HEK293T (cell line): ENCODE results near the gene PCBP4.

Source experiments
- CTCF ChIA-PET: fragments of 350-600 bp; formaldehyde crosslinking; extraction: SDS; loops from one replicate; lab custom pipeline; 2021; ENCODE audit warnings: antibody characterized with exemption, inconsistent platforms; lab: Yijun Ruan, JAX
- POLR2A ChIA-PET: fragments of 350-600 bp; formaldehyde crosslinking; extraction: SDS; loops from one replicate; lab custom pipeline; 2020; ENCODE audit warnings: antibody characterized with exemption, inconsistent platforms; lab: Yijun Ruan, JAX
- DNase-seq: peaks from one replicate; pipeline ENCODE4 v3.0.0; 2012; ENCODE audit warnings: mixed read lengths; ENCODE audit errors: extremely low spot score
- ARNT ChIP-seq: fragments of 450-650 bp; IDR thresholded peaks from 2 replicates; pipeline ENCODE4 v1.6.1; 2017; ENCODE audit warnings: mild to moderate bottlenecking
- BHLHE40 ChIP-seq: fragments of 450-650 bp; IDR thresholded peaks from 2 replicates; pipeline ENCODE4 v1.6.1; 2016; ENCODE audit warnings: mild to moderate bottlenecking, moderate library complexity, borderline replicate concordance
- CTBP1 ChIP-seq: fragments of 450-650 bp; IDR thresholded peaks from 2 replicates; pipeline ENCODE4 v1.6.1; 2016; ENCODE audit warnings: borderline replicate concordance
- ELF4 ChIP-seq: fragments of 450-650 bp; IDR thresholded peaks from 2 replicates; pipeline ENCODE4 v1.6.1; 2017; ENCODE audit warnings: antibody characterized with exemption
- FOXA1 ChIP-seq: fragments of 450-650 bp; IDR thresholded peaks from 2 replicates; pipeline ENCODE4 v1.6.1; 2016; ENCODE audit warnings: mild to moderate bottlenecking
- FOXK2 ChIP-seq: fragments of 450-650 bp; IDR thresholded peaks from 2 replicates; pipeline ENCODE4 v1.6.1; 2016; ENCODE audit warnings: mild to moderate bottlenecking
- FOXM1 ChIP-seq: fragments of 450-650 bp; IDR thresholded peaks from 2 replicates; pipeline ENCODE4 v1.6.1; 2017; ENCODE audit warnings: mild to moderate bottlenecking, borderline replicate concordance
- HDGF ChIP-seq: fragments of 450-650 bp; IDR thresholded peaks from 2 replicates; pipeline ENCODE4 v1.6.1; 2017; ENCODE audit warnings: antibody characterized with exemption, borderline replicate concordance
- L3MBTL2 ChIP-seq: fragments of 450-650 bp; conservative IDR thresholded peaks from 2 replicates; pipeline ENCODE4 v1.6.1; 2016; ENCODE audit warnings: mild to moderate bottlenecking
- LEF1 ChIP-seq: fragments of 450-650 bp; IDR thresholded peaks from 2 replicates; pipeline ENCODE4 v1.6.1; 2017; ENCODE audit warnings: mild to moderate bottlenecking, borderline replicate concordance
- NFRKB ChIP-seq: fragments of 450-650 bp; IDR thresholded peaks from 2 replicates; pipeline ENCODE4 v1.6.1; 2016; ENCODE audit warnings: mild to moderate bottlenecking, moderate library complexity
- PKNOX1 ChIP-seq: fragments of 450-650 bp; IDR thresholded peaks from 2 replicates; pipeline ENCODE4 v1.6.1; 2016
- SP1 ChIP-seq: fragments of 450-650 bp; IDR thresholded peaks from 2 replicates; pipeline ENCODE4 v1.6.1; 2017
- SUZ12 ChIP-seq: fragments of 450-650 bp; IDR thresholded peaks from 2 replicates; pipeline ENCODE4 v1.6.1; 2016; ENCODE audit warnings: mild to moderate bottlenecking
- TARDBP ChIP-seq: fragments of 450-650 bp; IDR thresholded peaks from 2 replicates; pipeline ENCODE4 v1.6.1; 2016
- ZNF384 ChIP-seq: fragments of 450-650 bp; IDR thresholded peaks from 2 replicates; pipeline ENCODE4 v1.6.1; 2016

The PCBP4 gene

GRCh38 chr3:51928438-51928837, 38.8 kb downstream of the PCBP4 start:
- CTCF ChIA-PET = no interaction called here
- TF ChIP-seq NFRKB = no peak
- TF ChIP-seq SUZ12 = no peak
- no peak for TF ChIP-seq L3MBTL2
- no peak for TF ChIP-seq HDGF
- no peak for TF ChIP-seq ZNF384
- no peak for DNase-seq
- POLR2A ChIA-PET = no interaction called here

- CTCF ChIA-PET = no interaction called here
- no peak for DNase-seq
- TF ChIP-seq CTBP1 (no peak), TARDBP (no peak), ELF4 (no peak)
- POLR2A ChIA-PET = no interaction called here
Observed at GRCh38 chr3:51927061-51927977, 39.9 kb downstream of the PCBP4 start.

GRCh38 chr3:51921081-51921578, 46.1 kb downstream of the PCBP4 start:
- POLR2A ChIA-PET = no interaction called here
- no peak for DNase-seq
- TF ChIP-seq CTBP1 (no peak), BHLHE40 (no peak), TARDBP (no peak), SUZ12 (no peak), L3MBTL2 (no peak), LEF1 (no peak), FOXM1 (no peak)
- CTCF ChIA-PET = no interaction called here

GRCh38 chr3:51916418-51916817, 50.8 kb downstream of the PCBP4 start:
- no peak for DNase-seq
- ChIA-PET POLR2A (no interaction called here), CTCF (no interaction called here)
- no peak for TF ChIP-seq PKNOX1
- TF ChIP-seq FOXK2 = no peak
- TF ChIP-seq BHLHE40 = no peak
- TF ChIP-seq SP1 = no peak
- no peak for TF ChIP-seq LEF1
- no peak for TF ChIP-seq HDGF
- TF ChIP-seq SUZ12 = no peak
- no peak for TF ChIP-seq NFRKB
- TF ChIP-seq FOXA1 = no peak
- no peak for TF ChIP-seq TARDBP
- no peak for TF ChIP-seq ARNT

- CTCF ChIA-PET = no interaction called here
- POLR2A ChIA-PET = no interaction called here
- DNase-seq = no peak
- TF ChIP-seq FOXK2 (no peak), SP1 (no peak), SUZ12 (no peak), CTBP1 (no peak), ZNF384 (no peak), LEF1 (no peak), ARNT (no peak), PKNOX1 (no peak), ELF4 (no peak), FOXM1 (no peak), BHLHE40 (no peak), TARDBP (no peak)
Observed at GRCh38 chr3:51908026-51908425, 59.2 kb downstream of the PCBP4 start.
